ENCODE measurements around the gene UHMK1. TPM values are rescaled to one million over a fixed set of nuclear protein-coding genes. Genes with fewer than 3 reads are reported as not detected.

The UHMK1 gene
- total and polyA plus RNA-seq, 2 experiments from 2014 or later: 11.3 to 55.4 TPM

DNA sequence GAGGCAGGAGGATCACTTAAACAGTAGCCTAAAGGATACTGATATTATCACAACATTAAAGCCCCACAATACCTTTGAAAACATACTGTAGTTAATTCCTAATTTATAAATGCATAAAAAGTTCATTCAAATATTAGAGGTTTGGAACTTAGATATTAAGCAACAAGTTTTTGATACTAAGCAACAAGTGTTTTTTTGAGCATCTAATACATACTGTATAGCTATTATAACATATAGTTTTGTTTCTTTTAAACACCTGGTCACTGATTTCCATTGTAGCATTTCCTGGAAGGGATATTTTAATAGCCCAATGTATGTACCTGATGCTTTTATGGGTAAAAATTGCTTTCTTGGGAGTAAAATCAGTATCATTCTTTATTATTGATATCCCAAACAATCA, 4.5 kb downstream of the UHMK1 start:
- H3K4me2 ChIP-seq: no peak overlapping the region
- H3K36me3 ChIP-seq (replicated peaks; ENCODE audit: insufficient read depth, low read depth): peaks cover 5% of the 10 kb centered on the region
- no peak overlapping the region for H2AFZ ChIP-seq

GRCh38 chr1:162502928-162503327, 5.3 kb downstream of the UHMK1 start:
- Histone ChIP-seq H3K79me2 (peaks cover 57% of the 10 kb centered on the region), H3K36me3 (replicated peaks; ENCODE audit: insufficient read depth, low read depth) (peaks cover 5% of the 10 kb centered on the region), H3K4me1 (ENCODE audit: insufficient read depth) (no peaks in the 10 kb centered on the region), H3K4me2 (no peak overlapping the region), H3K27me3 (no peaks in the 10 kb centered on the region), H3K27ac (no peak overlapping the region), H3K9me2 (replicated peaks; ENCODE audit: insufficient read depth) (no peaks in the 10 kb centered on the region), H3K4me3 (no peak overlapping the region), H3K9me3 (ENCODE audit: low read depth) (no peaks in the 10 kb centered on the region), H2AFZ (no peak overlapping the region), H4K20me1 (ENCODE audit: insufficient read depth, poor library complexity, severe bottlenecking) (peaks cover 17% of the 10 kb centered on the region)
- no peak for DNase-seq (ENCODE audit: low spot score)
- 97% methylated on average over 5 of the region's 5 CpGs for WGBS (ENCODE audit: low lambda C conversion rate, missing lambda C conversion rate)
- TF ChIP-seq EZH2phosphoT487 (IDR thresholded peaks at IDR 0.05; ENCODE audit: low read depth, severe bottlenecking, unreplicated experiment) (no peak), CTCF (IDR thresholded peaks at IDR 0.05; ENCODE audit: poor library complexity) (no peak), EZH2 (IDR thresholded peaks at IDR 0.05; ENCODE audit: borderline replicate concordance) (no peak)

More for the DNA sequence above, 4.5 kb downstream of the UHMK1 start:
- H3K4me3 ChIP-seq: no peak overlapping the region
- H3K27me3 ChIP-seq: no peaks in the 10 kb centered on the region
- no peak overlapping the region for H3K27ac ChIP-seq
- H3K4me1 ChIP-seq (ENCODE audit: insufficient read depth): no peaks in the 10 kb centered on the region
- no peaks in the 10 kb centered on the region for H3K9me2 ChIP-seq (replicated peaks; ENCODE audit: insufficient read depth)
- TF ChIP-seq EZH2phosphoT487 (IDR thresholded peaks at IDR 0.05; ENCODE audit: low read depth, severe bottlenecking, unreplicated experiment) (no peak), CTCF (IDR thresholded peaks at IDR 0.05; ENCODE audit: poor library complexity) (no peak), EZH2 (IDR thresholded peaks at IDR 0.05; ENCODE audit: borderline replicate concordance) (no peak)
- H4K20me1 ChIP-seq (ENCODE audit: insufficient read depth, poor library complexity, severe bottlenecking): peaks cover 17% of the 10 kb centered on the region
- no peak for DNase-seq (ENCODE audit: low spot score)
- H3K9me3 ChIP-seq (ENCODE audit: low read depth): no peaks in the 10 kb centered on the region
- H3K79me2 ChIP-seq: peaks cover 60% of the 10 kb centered on the region

DNA sequence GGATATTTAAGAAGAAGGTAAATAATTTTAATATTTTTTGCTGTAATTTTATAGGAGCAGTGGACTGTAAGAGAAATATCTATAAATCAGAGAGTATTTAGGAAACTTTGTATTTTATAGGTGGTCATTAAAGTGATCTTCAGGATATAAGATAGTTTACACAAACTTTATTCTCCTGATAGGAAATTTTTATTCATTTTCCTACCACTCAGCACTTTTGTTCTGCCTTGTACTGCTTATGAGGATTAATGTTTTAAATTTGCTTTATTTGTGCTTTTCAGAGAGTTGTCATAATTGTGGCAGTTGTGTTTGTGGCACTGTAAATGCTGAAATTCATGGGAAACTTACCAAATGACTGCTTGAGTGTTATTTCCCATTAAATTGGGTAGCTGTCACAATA, 29.7 kb downstream of the UHMK1 start:
- no peak for DNase-seq (ENCODE audit: low spot score)
- no peaks in the 10 kb centered on the region for H3K27me3 ChIP-seq
- no peak overlapping the region for H3K4me2 ChIP-seq
- H4K20me1 ChIP-seq (ENCODE audit: insufficient read depth, poor library complexity, severe bottlenecking): no peaks in the 10 kb centered on the region
- H2AFZ ChIP-seq: no peak overlapping the region
- H3K4me3 ChIP-seq: no peak overlapping the region
- H3K4me1 ChIP-seq (ENCODE audit: insufficient read depth): no peaks in the 10 kb centered on the region
- no peaks in the 10 kb centered on the region for H3K9me2 ChIP-seq (replicated peaks; ENCODE audit: insufficient read depth)
- H3K79me2 ChIP-seq: no peaks in the 10 kb centered on the region
- no peaks in the 10 kb centered on the region for H3K36me3 ChIP-seq (replicated peaks; ENCODE audit: insufficient read depth, low read depth)
- no peak overlapping the region for H3K27ac ChIP-seq
- no peak for TF ChIP-seq CTCF (IDR thresholded peaks at IDR 0.05; ENCODE audit: poor library complexity)
- no peak for TF ChIP-seq EZH2phosphoT487 (IDR thresholded peaks at IDR 0.05; ENCODE audit: low read depth, severe bottlenecking, unreplicated experiment)
- no peak for TF ChIP-seq EZH2 (IDR thresholded peaks at IDR 0.05; ENCODE audit: borderline replicate concordance)
- H3K9me3 ChIP-seq (ENCODE audit: low read depth): no peaks in the 10 kb centered on the region
